Endothelial cell of umbilical vein (primary cell): ENCODE measurements around the gene CHN2. TPM values are rescaled to one million over a fixed set of nuclear protein-coding genes. Genes with fewer than 3 reads are reported as not detected.

Source experiments
- BruUV-seq: library from RNA; stranded (reverse); fragments of 400-500 nt; replicated peaks from 2 replicates; lab custom pipeline; 2021; lab: Mats Ljungman, UMichigan
- CTCF ChIA-PET: fragments of 300-600, 350-600 bp; sonication (Branson Sonifier 250); formaldehyde crosslinking; loops from one replicate; lab custom pipeline; 2021; ENCODE audit warnings: antibody characterized with exemption, inconsistent platforms; lab: Charles Lee
- POLR2A ChIA-PET: fragments of 300-600, 350-600 bp; sonication (Branson Sonifier 250); formaldehyde crosslinking; loops from one replicate; lab custom pipeline; 2021; ENCODE audit warnings: antibody characterized with exemption, inconsistent platforms; lab: Charles Lee
- DNase-seq: peaks from one replicate; pipeline ENCODE4 v3.0.0-alpha.2; 2011; ENCODE audit warnings: low read depth, low spot score
- FAIRE-seq: peaks from 2 replicates; lab custom pipeline; 2011; peaks lifted over from hg19 to GRCh38; lab: Jason Lieb, UNC
- H2AFZ ChIP-seq: 2 replicates; pipeline ENCODE4 v1.6.0; 2012; ENCODE audit warnings: low read depth, low read length, control low read depth, inconsistent platforms
- H3K27ac ChIP-seq: 2 replicates; pipeline ENCODE4 v1.5.1; 2011; ENCODE audit warnings: low read depth, mild to moderate bottlenecking, control low read depth, low read length, moderate library complexity; ENCODE audit not compliant: insufficient read depth
- H3K27me3 ChIP-seq, 2 experiments: 2 replicates each; pipeline versions ENCODE4 v1.6.0 to v1.6.1; 2011; ENCODE audit warnings: low read length in 2 of 2, mixed read lengths in 1 of 2; ENCODE audit not compliant: control insufficient read depth in 2 of 2, insufficient read depth in 2 of 2
- H3K36me3 ChIP-seq, 2 experiments: 2 replicates in 1 of 2; 3 replicates in 1 of 2; pipeline ENCODE4 v1.5.1; 2011; ENCODE audit warnings: low read length in 2 of 2, mild to moderate bottlenecking in 1 of 2, moderate library complexity in 1 of 2; ENCODE audit not compliant: control insufficient read depth in 2 of 2, insufficient read depth in 2 of 2; ENCODE audit errors: extremely low read depth in 1 of 2
- H3K4me1 ChIP-seq: 3 replicates; pipeline ENCODE4 v1.5.1; 2011; ENCODE audit warnings: mild to moderate bottlenecking, low read length; ENCODE audit not compliant: control insufficient read depth, insufficient read depth; ENCODE audit errors: extremely low read depth
- H3K4me2 ChIP-seq: 2 replicates; pipeline ENCODE4 v1.6.1; 2011; ENCODE audit warnings: low read length, control low read depth, mixed read lengths; ENCODE audit not compliant: insufficient read depth
- H3K4me3 ChIP-seq, 3 experiments: fragments of 200-600 bp in 1 of 3; sonication (generic), shearing (Covaris generic) in 1 of 3; replicated peaks in 1 of 3; 2 replicates each; pipeline ENCODE4 v1.5.1; 2011 to 2016; ENCODE audit warnings: control low read depth in 3 of 3, low read length in 3 of 3, mild to moderate bottlenecking in 2 of 3, inconsistent platforms in 1 of 3, low read depth in 1 of 3, moderate library complexity in 1 of 3; ENCODE audit not compliant: insufficient read depth in 1 of 3
- H3K79me2 ChIP-seq: 2 replicates; pipeline ENCODE4 v1.6.0; 2012; ENCODE audit warnings: low read length, inconsistent platforms; ENCODE audit not compliant: control insufficient read depth, insufficient read depth
- H3K9ac ChIP-seq: replicated peaks from 2 replicates; pipeline ENCODE3; 2011; ENCODE audit warnings: low read length, control low read depth; ENCODE audit not compliant: insufficient read depth; ENCODE audit errors: extremely low read depth
- H3K9me1 ChIP-seq: replicated peaks from 3 replicates; pipeline ENCODE4 v1.6.0; 2011; ENCODE audit warnings: mild to moderate bottlenecking, low read length; ENCODE audit not compliant: control insufficient read depth, insufficient read depth; ENCODE audit errors: extremely low read depth
- H3K9me3 ChIP-seq: replicated peaks from 2 replicates; pipeline ENCODE4 v1.5.1; 2012; ENCODE audit warnings: low read length, inconsistent platforms; ENCODE audit not compliant: control insufficient read depth, insufficient read depth
- H4K20me1 ChIP-seq: replicated peaks from 2 replicates; pipeline ENCODE3; 2011; ENCODE audit warnings: mild to moderate bottlenecking, low read length; ENCODE audit not compliant: control insufficient read depth, insufficient read depth; ENCODE audit errors: extremely low read depth
- EZH2 ChIP-seq: IDR thresholded peaks from 2 replicates; pipeline ENCODE4 v1.6.1; 2012; ENCODE audit warnings: borderline replicate concordance, low read depth, mild to moderate bottlenecking, moderate library complexity, low read length, inconsistent platforms; ENCODE audit not compliant: severe bottlenecking
- FOS ChIP-seq: IDR thresholded peaks from 2 replicates; pipeline ENCODE4 v1.6.1; 2011; ENCODE audit warnings: mild to moderate bottlenecking, low read length, moderate library complexity, borderline replicate concordance; ENCODE audit not compliant: insufficient read depth
- GATA2 ChIP-seq: IDR thresholded peaks from 2 replicates; pipeline ENCODE4 v1.7.0; 2011; ENCODE audit warnings: low read depth, mild to moderate bottlenecking, moderate library complexity, mixed read lengths, low read length; ENCODE audit not compliant: insufficient read length, insufficient read depth
- JUN ChIP-seq: IDR thresholded peaks from 2 replicates; pipeline ENCODE4 v1.6.1; 2011; ENCODE audit warnings: borderline replicate concordance, low read depth; ENCODE audit not compliant: insufficient read length, insufficient read depth
- MYC ChIP-seq: IDR thresholded peaks from one replicate; pipeline ENCODE4 v1.6.1; 2011; ENCODE audit warnings: mild to moderate bottlenecking, low read depth, low read length
- POLR2A ChIP-seq: IDR thresholded peaks from 2 replicates; pipeline ENCODE4 v1.6.1; 2012; ENCODE audit warnings: low read depth, mild to moderate bottlenecking, control low read depth, low read length
- POLR2AphosphoS5 ChIP-seq: IDR thresholded peaks from 2 replicates; pipeline ENCODE4 v1.6.1; 2012; ENCODE audit warnings: low read depth, mild to moderate bottlenecking, control low read depth, low read length, moderate library complexity; ENCODE audit not compliant: insufficient read depth
- dilution Hi-C: fragments of 300-500 bp; cut with MboI; formaldehyde crosslinking; loops from one replicate; pipeline ENCODE4 v1.15.0; 2019; ENCODE audit warnings: low sequenced_read_pairs; ENCODE audit not compliant: extremely low pct_ligation_motif_present
- intact Hi-C: fragments of 100-400 bp; cut with micrococcal nuclease; formaldehyde crosslinking; loops from one replicate; pipeline ENCODE4 v1.10.0; 2022
- polyA plus RNA-seq, 4 experiments: library from polyadenylated mRNA; depleted of rRNA in 3 of 4; stranded (reverse) in 3 of 4; unstranded in 1 of 4; fragments of >200 nt; gene quantifications; 2 replicates each; pipeline versions ENCODE4 v1.2.1 to v1.2.3, GENCODE V29; 2011 to 2012; ENCODE audit warnings: missing spikeins in 1 of 4
- total RNA-seq: library from RNA; stranded (reverse); gene quantifications from 2 replicates; pipeline ENCODE4 v1.2.3, GENCODE V29; 2021
- TF ChIP-seq, protein P1 (sequence below): IDR thresholded peaks from 2 replicates; pipeline ENCODE4 v1.6.1; 2011; ENCODE audit not compliant: insufficient read depth, insufficient read length
- TF ChIP-seq, protein P2 (sequence below), 2 donors: IDR thresholded peaks; 1 replicate in 1 of 2; 2 replicates in 1 of 2; pipeline ENCODE4 v1.5.1; 2011; ENCODE audit warnings: low read length in 2 of 2, mild to moderate bottlenecking in 2 of 2, moderate library complexity in 2 of 2, control low read depth in 1 of 2, inconsistent platforms in 1 of 2, low read depth in 1 of 2; ENCODE audit not compliant: insufficient read depth in 1 of 2; ENCODE audit errors: extremely low read depth in 1 of 2

CHN2 gene
- total and polyA plus RNA-seq, 2 donors (not counting 3 experiments of a cell fraction or from before 2014, with no cell fraction given): 1.4 to 5.0 TPM

DNA sequence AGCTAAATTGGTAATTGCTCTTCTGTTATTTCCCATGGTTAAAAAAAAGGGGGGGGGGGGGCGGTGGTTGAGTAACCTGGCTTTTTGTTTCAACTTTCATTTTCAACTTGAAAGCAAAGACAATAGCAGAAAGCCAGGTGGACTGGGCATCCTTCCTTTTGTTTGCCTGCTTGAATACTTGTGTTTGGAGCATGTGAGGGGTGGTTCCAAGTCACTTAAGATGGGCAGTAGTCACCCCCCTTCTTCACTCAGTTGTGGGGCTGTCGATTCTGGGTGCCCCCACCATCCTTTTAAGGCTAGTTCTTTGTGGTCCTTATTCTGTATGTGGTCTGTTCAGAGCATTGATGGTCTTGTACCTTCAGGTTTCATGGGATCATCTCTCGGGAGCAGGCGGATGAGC is 203.4 kb downstream of the CHN2 start:
- no peaks in the 10 kb centered on the region for H3K9me1 ChIP-seq
- H3K27ac ChIP-seq: no peak overlapping the region
- no peaks in the 10 kb centered on the region for H4K20me1 ChIP-seq
- H3K9me3 ChIP-seq: no peaks in the 10 kb centered on the region
- dilution Hi-C loops: no loop called here
- ChIA-PET POLR2A (interaction anchor here (0.6 kb wide), 1 partner anchor 9 kb away, joined by 3 read pairs; no protein-coding TSS in a partner anchor), CTCF (interaction anchor here (0.6 to 2.5 kb wide), 5 partner anchors 11 to 471 kb away, joined by 3 to 13 read pairs (median 3); no protein-coding TSS in a partner anchor)
- no TSS peak for BruUV-seq
- DNase-seq: no peak
- no peaks in the 10 kb centered on the region for H3K36me3 ChIP-seq
- TF ChIP-seq, protein P1, sequence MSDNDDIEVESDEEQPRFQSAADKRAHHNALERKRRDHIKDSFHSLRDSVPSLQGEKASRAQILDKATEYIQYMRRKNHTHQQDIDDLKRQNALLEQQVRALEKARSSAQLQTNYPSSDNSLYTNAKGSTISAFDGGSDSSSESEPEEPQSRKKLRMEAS: no peak
- TF ChIP-seq FOS (no peak), POLR2AphosphoS5 (no peak), POLR2A (no peak), JUN (no peak), MYC (no peak), EZH2 (no peak), GATA2 (no peak)
- TF ChIP-seq, protein P2, sequence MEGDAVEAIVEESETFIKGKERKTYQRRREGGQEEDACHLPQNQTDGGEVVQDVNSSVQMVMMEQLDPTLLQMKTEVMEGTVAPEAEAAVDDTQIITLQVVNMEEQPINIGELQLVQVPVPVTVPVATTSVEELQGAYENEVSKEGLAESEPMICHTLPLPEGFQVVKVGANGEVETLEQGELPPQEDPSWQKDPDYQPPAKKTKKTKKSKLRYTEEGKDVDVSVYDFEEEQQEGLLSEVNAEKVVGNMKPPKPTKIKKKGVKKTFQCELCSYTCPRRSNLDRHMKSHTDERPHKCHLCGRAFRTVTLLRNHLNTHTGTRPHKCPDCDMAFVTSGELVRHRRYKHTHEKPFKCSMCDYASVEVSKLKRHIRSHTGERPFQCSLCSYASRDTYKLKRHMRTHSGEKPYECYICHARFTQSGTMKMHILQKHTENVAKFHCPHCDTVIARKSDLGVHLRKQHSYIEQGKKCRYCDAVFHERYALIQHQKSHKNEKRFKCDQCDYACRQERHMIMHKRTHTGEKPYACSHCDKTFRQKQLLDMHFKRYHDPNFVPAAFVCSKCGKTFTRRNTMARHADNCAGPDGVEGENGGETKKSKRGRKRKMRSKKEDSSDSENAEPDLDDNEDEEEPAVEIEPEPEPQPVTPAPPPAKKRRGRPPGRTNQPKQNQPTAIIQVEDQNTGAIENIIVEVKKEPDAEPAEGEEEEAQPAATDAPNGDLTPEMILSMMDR (IDR thresholded peaks at IDR 0.05; ENCODE audit: extremely low read depth in 1 of 2, insufficient read depth in 1 of 2, low read depth in 1 of 2, low read length in 2 of 2): no peak
- no peaks in the 10 kb centered on the region for H3K4me1 ChIP-seq
- H3K27me3 ChIP-seq: no peaks in the 10 kb centered on the region
- no peak overlapping the region for H3K9ac ChIP-seq
- H3K4me3 ChIP-seq: no peak overlapping the region
- intact Hi-C loops: no loop called here
- no peak for FAIRE-seq
- H3K79me2 ChIP-seq: no peaks in the 10 kb centered on the region
- H2AFZ ChIP-seq: no peak overlapping the region
- H3K4me2 ChIP-seq: no peak overlapping the region
